HepG2 (cell line): ENCODE measurements around the gene CRAMP1. TPM values are rescaled to one million over a fixed set of nuclear protein-coding genes. Genes with fewer than 3 reads are reported as not detected.
A peak's percentile ranks its signal among the peaks of the same experiment; 100 is the strongest.

ENCODE experiments used
- ELF3 ChIP-seq: IDR thresholded peaks from 2 replicates; pipeline ENCODE4 v1.6.1; 2016; ENCODE audit warnings: missing genetic modification reagents, missing compliant biosample characterization
- MXD3 ChIP-seq: IDR thresholded peaks from 2 replicates; pipeline ENCODE4 v1.6.1; 2016; ENCODE audit warnings: mild to moderate bottlenecking, missing biosample characterization, missing genetic modification reagents
- NKX3-1 ChIP-seq: sonication (generic); formaldehyde crosslinking; IDR thresholded peaks from 2 replicates; pipeline ENCODE4 v1.5.0; 2020; ENCODE audit warnings: missing genetic modification reagents
- REL ChIP-seq: sonication (generic); formaldehyde crosslinking; conservative IDR thresholded peaks from 2 replicates; pipeline ENCODE4 v1.8.0; 2022; ENCODE audit warnings: mild to moderate bottlenecking, missing genetic modification reagents, moderate library complexity
- RXRA ChIP-seq: sonication (generic); formaldehyde crosslinking; IDR thresholded peaks from 2 replicates; pipeline ENCODE4 v1.5.1; 2020; ENCODE audit warnings: missing genetic modification reagents
- SCMH1 ChIP-seq: sonication (generic); formaldehyde crosslinking; IDR thresholded peaks from 2 replicates; pipeline ENCODE4 v1.9.0; 2021; ENCODE audit warnings: missing genetic modification reagents, mild to moderate bottlenecking, borderline replicate concordance
- SMARCE1 ChIP-seq: fragments of 450-650 bp; IDR thresholded peaks from 2 replicates; pipeline ENCODE4 v1.6.1; 2017; ENCODE audit warnings: borderline replicate concordance
- STAG1 ChIP-seq: sonication (generic); formaldehyde crosslinking; IDR thresholded peaks from 2 replicates; pipeline ENCODE4 v1.4.0; 2020; ENCODE audit warnings: missing genetic modification reagents
- STAT5B ChIP-seq: sonication (generic); formaldehyde crosslinking; IDR thresholded peaks from 2 replicates; pipeline ENCODE4 v1.4.0; 2020; ENCODE audit warnings: missing genetic modification reagents
- STAT6 ChIP-seq: sonication (generic); formaldehyde crosslinking; IDR thresholded peaks from 2 replicates; pipeline ENCODE4 v1.4.0; 2020; ENCODE audit warnings: missing genetic modification reagents, mild to moderate bottlenecking, borderline replicate concordance
- TEF ChIP-seq: sonication (generic); formaldehyde crosslinking; IDR thresholded peaks from 2 replicates; pipeline ENCODE4 v1.5.0; 2020; ENCODE audit warnings: missing genetic modification reagents
- ZBTB37 ChIP-seq: sonication (generic); formaldehyde crosslinking; IDR thresholded peaks from 2 replicates; pipeline ENCODE4 v1.4.0; 2020; ENCODE audit warnings: mild to moderate bottlenecking, missing genetic modification reagents
- ZBTB43 ChIP-seq: sonication (generic); formaldehyde crosslinking; conservative IDR thresholded peaks from 2 replicates; pipeline ENCODE4 v1.4.0; 2020; ENCODE audit warnings: missing genetic modification reagents
- ZHX1 ChIP-seq: sonication (generic); formaldehyde crosslinking; IDR thresholded peaks from 2 replicates; pipeline ENCODE4 v1.8.1; 2022; ENCODE audit warnings: low read depth, mild to moderate bottlenecking, missing genetic modification reagents
- ZNF20 ChIP-seq: sonication (generic); formaldehyde crosslinking; IDR thresholded peaks from 2 replicates; pipeline ENCODE4 v1.4.0; 2020; ENCODE audit warnings: mild to moderate bottlenecking, moderate library complexity, missing genetic modification reagents
- ZNF263 ChIP-seq: sonication (generic); formaldehyde crosslinking; IDR thresholded peaks from 2 replicates; pipeline ENCODE4 v1.4.0; 2020; ENCODE audit warnings: missing genetic modification reagents
- ZNF597 ChIP-seq: sonication (generic); formaldehyde crosslinking; IDR thresholded peaks from 2 replicates; pipeline ENCODE4 v1.5.0; 2020; ENCODE audit warnings: missing genetic modification reagents
- ZNF672 ChIP-seq: sonication (generic); formaldehyde crosslinking; IDR thresholded peaks from 2 replicates; pipeline ENCODE4 v1.8.1; 2022; ENCODE audit warnings: missing genetic modification reagents
- ZSCAN25 ChIP-seq: sonication (generic); formaldehyde crosslinking; IDR thresholded peaks from 2 replicates; pipeline ENCODE4 v1.8.0; 2022; ENCODE audit warnings: mild to moderate bottlenecking, missing genetic modification reagents
- polyA plus RNA-seq, 8 experiments: library from polyadenylated mRNA; depleted of rRNA in 3 of 8; stranded (reverse) in 7 of 8; unstranded in 1 of 8; fragments of >200 nt; fragmentation: Illumina TruSeq in 4 of 8; extraction: Trizol in 4 of 8; gene quantifications; 2 replicates each; pipeline versions ENCODE4 v1.2.1 to v1.2.3, GENCODE V29; 2011 to 2016; ENCODE audit warnings: low read depth in 4 of 8, missing spikeins in 1 of 8, mixed read lengths in 1 of 8; ENCODE audit not compliant: insufficient read depth in 1 of 8
- total RNA-seq, 5 experiments: library from RNA; depleted of rRNA; stranded (reverse); fragments of >200 nt; fragmentation: Illumina TruSeq; extraction: Trizol; gene quantifications; 2 replicates each; pipeline ENCODE4 v1.2.3, GENCODE V29; 2016; ENCODE audit warnings: low read depth in 1 of 5

The CRAMP1 gene
- total and polyA plus RNA-seq, 2 of the 13 experiments (the other 11 are each of a cell fraction or from before 2014, with no cell fraction given): 6.8 to 9.7 TPM

- TF ChIP-seq STAT6 (CRISPR knock-in tag) (no peak), ZSCAN25 (CRISPR knock-in tag) (peak; percentile 56), ELF3 (CRISPR knock-in tag) (no peak), STAG1 (CRISPR knock-in tag) (no peak), STAT5B (CRISPR knock-in tag) (no peak), ZHX1 (CRISPR knock-in tag) (no peak), ZBTB43 (CRISPR knock-in tag) (no peak), ZBTB37 (CRISPR knock-in tag) (no peak), ZNF672 (CRISPR knock-in tag) (no peak), SMARCE1 (no peak), TEF (CRISPR knock-in tag) (no peak), NKX3-1 (CRISPR knock-in tag) (no peak), RXRA (CRISPR knock-in tag) (0 out of 2 replicates have a peak, but pooled peaks have one; percentile 23), SCMH1 (CRISPR knock-in tag) (no peak), ZNF263 (CRISPR knock-in tag) (no peak), ZNF20 (CRISPR knock-in tag) (no peak), REL (CRISPR knock-in tag) (no peak), MXD3 (CRISPR knock-in tag) (peak; percentile 28; the same call in 1 of the 2 replicates), ZNF597 (CRISPR knock-in tag) (no peak)
Observed at GRCh38 chr16:1706386-1707192, 94.4 kb downstream of the CRAMP1 start (continued).
